ENCODE data around the gene HORMAD2. TPM values are rescaled to one million over a fixed set of nuclear protein-coding genes. Genes with fewer than 3 reads are reported as not detected.

Gene HORMAD2
- total RNA-seq, 4 donors from 2014 or later, result not detected

- intact Hi-C loops (cut with DNase I; ENCODE audit: low total_unique reads) (no loop called here), in situ Hi-C loops (cut with MboI; ENCODE audit: low sequenced_read_pairs in 4 of 4) (no loop called here)
- no peak for TF ChIP-seq POLR2A (IDR thresholded peaks at IDR 0.05)
- TF ChIP-seq, protein P1, sequence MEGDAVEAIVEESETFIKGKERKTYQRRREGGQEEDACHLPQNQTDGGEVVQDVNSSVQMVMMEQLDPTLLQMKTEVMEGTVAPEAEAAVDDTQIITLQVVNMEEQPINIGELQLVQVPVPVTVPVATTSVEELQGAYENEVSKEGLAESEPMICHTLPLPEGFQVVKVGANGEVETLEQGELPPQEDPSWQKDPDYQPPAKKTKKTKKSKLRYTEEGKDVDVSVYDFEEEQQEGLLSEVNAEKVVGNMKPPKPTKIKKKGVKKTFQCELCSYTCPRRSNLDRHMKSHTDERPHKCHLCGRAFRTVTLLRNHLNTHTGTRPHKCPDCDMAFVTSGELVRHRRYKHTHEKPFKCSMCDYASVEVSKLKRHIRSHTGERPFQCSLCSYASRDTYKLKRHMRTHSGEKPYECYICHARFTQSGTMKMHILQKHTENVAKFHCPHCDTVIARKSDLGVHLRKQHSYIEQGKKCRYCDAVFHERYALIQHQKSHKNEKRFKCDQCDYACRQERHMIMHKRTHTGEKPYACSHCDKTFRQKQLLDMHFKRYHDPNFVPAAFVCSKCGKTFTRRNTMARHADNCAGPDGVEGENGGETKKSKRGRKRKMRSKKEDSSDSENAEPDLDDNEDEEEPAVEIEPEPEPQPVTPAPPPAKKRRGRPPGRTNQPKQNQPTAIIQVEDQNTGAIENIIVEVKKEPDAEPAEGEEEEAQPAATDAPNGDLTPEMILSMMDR (IDR thresholded peaks at IDR 0.05 in 4 of 5, conservative IDR thresholded peaks at IDR 0.05 in 1 of 5), result no peak
- Histone ChIP-seq H3K27ac (no peak overlapping the region), H3K27me3 (peaks cover 0 to 25% (median 0%) of the 10 kb centered on the region in 3 donors), H3K9me3 (no peaks in the 10 kb centered on the region), H3K36me3 (no peaks in the 10 kb centered on the region), H3K4me1 (peaks cover 7 to 12% of the 10 kb centered on the region in 2 donors), H3K4me3 (no peak overlapping the region)
- DNase-seq (no peak), ATAC-seq (no peak)
Measured at GRCh38 chr22:30193031-30193775, 112.9 kb downstream of the HORMAD2 start.

DNA sequence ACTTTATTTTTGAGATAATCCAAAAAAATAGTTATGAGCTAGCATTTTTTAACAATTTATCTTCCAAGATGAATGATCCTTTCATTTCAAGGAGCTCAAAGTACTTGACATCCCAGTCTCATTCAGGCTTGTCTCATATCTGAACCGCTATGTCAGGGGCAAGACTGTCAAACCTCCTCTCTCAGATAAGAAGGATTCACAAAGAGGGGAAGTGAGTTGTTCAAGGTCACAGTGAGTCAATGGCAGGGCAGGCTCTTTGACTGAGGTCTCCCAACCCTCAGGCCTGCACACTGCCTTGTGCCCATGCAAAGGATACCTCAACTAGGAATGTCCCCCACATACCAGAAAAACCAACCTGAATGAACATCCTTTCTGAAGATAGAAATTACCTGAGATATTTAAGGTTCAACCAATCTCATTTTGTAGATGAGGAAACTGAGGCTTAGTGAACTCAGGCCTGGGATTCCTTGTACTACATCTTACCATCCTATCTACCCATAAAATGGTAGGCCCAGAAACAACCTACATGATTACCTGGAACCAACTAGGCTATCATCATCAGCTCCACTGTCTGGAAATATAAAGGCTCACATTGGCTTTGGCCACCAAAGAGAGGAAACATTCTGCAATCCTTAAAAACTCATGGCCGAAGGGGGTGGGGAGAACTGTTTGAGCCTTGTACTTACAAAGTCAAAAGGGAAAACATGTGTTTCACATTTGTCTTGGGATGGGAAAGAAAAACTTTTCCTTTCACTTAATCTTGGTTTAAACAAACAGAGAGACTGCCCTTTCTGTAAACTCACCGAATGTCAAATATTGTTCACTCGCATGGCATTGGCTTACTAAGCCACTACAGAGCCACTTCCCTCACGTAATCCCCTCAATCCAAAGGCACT, 115.2 kb downstream of the HORMAD2 start:
- Histone ChIP-seq H3K27me3 (peaks cover 0 to 23% (median 0%) of the 10 kb centered on the region in 3 donors), H3K4me1 (peaks cover 7 to 12% of the 10 kb centered on the region in 2 donors), H3K9me3 (no peaks in the 10 kb centered on the region), H3K36me3 (no peaks in the 10 kb centered on the region), H3K4me3 (no peak overlapping the region), H3K27ac (peak overlapping the region; percentile 56 to 76 (median 64))
- ATAC-seq, result no peak
- DNase-seq, result no peak
- in situ Hi-C loops (cut with MboI; ENCODE audit: low sequenced_read_pairs in 4 of 4) (no loop called here), intact Hi-C loops (cut with DNase I; ENCODE audit: low total_unique reads) (no loop called here)
- TF ChIP-seq POLR2A (IDR thresholded peaks at IDR 0.05), result no peak
- TF ChIP-seq, protein P1 (IDR thresholded peaks at IDR 0.05 in 4 of 5, conservative IDR thresholded peaks at IDR 0.05 in 1 of 5), result no peak

GRCh38 chr22:30196141-30196879, 116.0 kb downstream of the HORMAD2 start:
- Histone ChIP-seq H3K4me3 (no peak overlapping the region), H3K27ac (peak overlapping the region; percentile 56 to 76 (median 64)), H3K9me3 (no peaks in the 10 kb centered on the region), H3K4me1 (peaks cover 7 to 12% of the 10 kb centered on the region in 2 donors), H3K36me3 (no peaks in the 10 kb centered on the region), H3K27me3 (peaks cover 0 to 17% (median 0%) of the 10 kb centered on the region in 3 donors)
- ATAC-seq (peak; percentile 71 to 78), DNase-seq (peak; percentile 48 to 68)
- peak in 1 of 2 donors; percentile 5 for TF ChIP-seq POLR2A (IDR thresholded peaks at IDR 0.05)
- TF ChIP-seq, protein P1 (IDR thresholded peaks at IDR 0.05 in 4 of 5, conservative IDR thresholded peaks at IDR 0.05 in 1 of 5), result no peak
- in situ Hi-C loops (cut with MboI; ENCODE audit: low sequenced_read_pairs in 4 of 4) (no loop called here), intact Hi-C loops (cut with DNase I; ENCODE audit: low total_unique reads) (no loop called here)

DNA sequence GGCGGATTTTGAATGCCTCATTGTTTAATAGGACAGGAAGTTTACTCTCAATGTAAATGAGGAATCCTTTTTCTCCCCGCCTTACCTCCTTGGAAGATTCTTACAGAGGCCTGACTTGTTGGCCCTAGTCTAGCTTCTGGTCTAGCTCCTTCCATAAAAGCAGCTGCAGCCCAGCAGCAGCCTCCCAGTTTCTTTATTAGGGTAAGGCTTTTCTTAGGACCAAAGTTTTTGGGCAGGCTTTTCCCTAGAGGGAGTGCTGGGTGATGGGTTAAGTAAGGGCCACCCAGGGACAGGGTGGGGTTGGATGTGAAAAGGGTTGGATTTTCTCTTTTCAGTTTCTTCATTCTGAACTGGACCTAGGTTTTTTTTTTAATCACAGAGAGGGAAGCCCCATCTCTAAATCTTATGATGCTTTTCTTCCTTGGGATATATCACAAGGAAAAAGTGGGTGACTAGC, 116.6 kb downstream of the HORMAD2 start:
- Histone ChIP-seq H3K27ac (peak overlapping the region; percentile 56 to 76 (median 64)), H3K4me1 (peaks cover 7 to 12% of the 10 kb centered on the region in 2 donors), H3K27me3 (peaks cover 0 to 15% (median 0%) of the 10 kb centered on the region in 3 donors), H3K36me3 (no peaks in the 10 kb centered on the region), H3K9me3 (no peaks in the 10 kb centered on the region), H3K4me3 (no peak overlapping the region)
- TF ChIP-seq, protein P1 (IDR thresholded peaks at IDR 0.05 in 4 of 5, conservative IDR thresholded peaks at IDR 0.05 in 1 of 5), result no peak
- no peak for TF ChIP-seq POLR2A (IDR thresholded peaks at IDR 0.05)
- in situ Hi-C loops (cut with MboI; ENCODE audit: low sequenced_read_pairs in 4 of 4) (no loop called here), intact Hi-C loops (cut with DNase I; ENCODE audit: low total_unique reads) (no loop called here)
- no peak for DNase-seq
- no peak for ATAC-seq

Data from gastrocnemius medialis (tissue), 4 donors.